ELR (cell line): Measurements from ENCODE around the gene LRGUK.
"Not testable (repeated sequence)": the region's sequence is repeated elsewhere in the genome, so short reads cannot be mapped to it uniquely, and the experiment has no call there.

Source experiments
- DNase-seq: peaks from one replicate; pipeline ENCODE4 v3.0.0-alpha.2; 2015; ENCODE audit warnings: low read depth

The LRGUK gene, protein sequence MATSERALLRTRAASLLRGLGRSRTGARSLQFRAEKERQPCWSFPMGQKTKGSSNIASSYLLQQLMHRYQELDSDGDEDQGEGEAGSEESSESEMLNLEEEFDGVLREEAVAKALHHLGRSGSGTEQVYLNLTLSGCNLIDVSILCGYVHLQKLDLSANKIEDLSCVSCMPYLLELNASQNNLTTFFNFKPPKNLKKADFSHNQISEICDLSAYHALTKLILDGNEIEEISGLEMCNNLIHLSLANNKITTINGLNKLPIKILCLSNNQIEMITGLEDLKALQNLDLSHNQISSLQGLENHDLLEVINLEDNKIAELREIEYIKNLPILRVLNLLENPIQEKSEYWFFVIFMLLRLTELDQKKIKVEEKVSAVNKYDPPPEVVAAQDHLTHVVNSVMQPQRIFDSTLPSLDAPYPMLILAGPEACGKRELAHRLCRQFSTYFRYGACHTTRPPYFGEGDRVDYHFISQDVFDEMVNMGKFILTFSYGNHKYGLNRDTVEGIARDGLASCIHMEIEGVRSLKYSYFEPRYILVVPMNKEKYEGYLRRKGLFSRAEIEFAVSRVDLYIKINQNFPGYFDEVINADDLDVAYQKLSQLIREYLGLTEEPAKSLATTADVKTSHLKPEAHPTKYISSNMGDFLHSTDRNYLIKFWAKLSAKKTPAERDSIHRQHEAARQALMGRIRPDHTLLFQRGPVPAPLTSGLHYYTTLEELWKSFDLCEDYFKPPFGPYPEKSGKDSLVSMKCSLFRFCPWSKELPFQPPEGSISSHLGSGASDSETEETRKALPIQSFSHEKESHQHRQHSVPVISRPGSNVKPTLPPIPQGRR

DNA sequence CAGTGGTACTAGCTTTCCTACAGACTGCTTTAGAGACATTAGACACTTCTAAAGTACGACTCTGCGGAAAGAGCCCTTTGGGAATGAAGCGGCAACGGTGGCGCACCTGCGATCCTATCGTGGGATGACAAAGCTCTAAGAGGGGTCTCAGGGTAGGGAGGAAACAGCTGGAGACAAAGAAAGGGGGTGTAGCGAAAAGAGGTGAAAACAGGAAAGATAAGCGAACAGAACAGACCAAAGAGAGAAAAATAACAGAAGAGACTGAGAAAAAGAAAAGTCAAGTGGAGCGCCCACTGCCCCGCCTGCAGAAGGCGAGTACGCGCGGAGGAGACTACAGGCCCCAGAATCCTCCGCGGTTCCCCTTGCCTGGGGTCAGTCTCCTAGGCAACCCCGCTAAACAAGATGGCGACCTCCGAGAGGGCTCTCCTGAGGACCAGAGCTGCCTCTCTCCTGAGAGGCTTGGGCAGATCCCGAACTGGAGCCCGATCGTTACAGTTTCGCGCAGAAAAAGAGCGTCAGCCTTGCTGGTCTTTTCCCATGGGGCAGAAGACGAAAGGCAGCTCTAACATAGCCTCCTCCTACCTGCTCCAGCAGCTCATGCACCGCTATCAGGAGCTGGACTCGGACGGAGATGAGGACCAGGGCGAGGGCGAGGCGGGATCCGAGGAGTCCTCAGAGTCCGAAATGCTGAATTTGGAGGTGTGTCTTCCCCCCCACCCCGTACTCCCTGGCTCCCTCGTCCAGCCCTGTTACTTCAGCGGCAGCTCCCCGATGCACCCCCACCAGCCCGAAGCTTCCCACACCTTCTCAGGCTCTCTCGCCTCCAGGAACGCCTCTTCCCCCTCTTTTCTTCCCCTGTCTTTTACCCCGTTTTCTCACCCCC lies at the start of gene LRGUK:
Gene LRGUK, plus strand, starts transcription at position 375 of the 883 bp plus-strand sequence. Its CDS starts 28 bp downstream, at position 403.
- peak; percentile 79 for DNase-seq

DNA sequence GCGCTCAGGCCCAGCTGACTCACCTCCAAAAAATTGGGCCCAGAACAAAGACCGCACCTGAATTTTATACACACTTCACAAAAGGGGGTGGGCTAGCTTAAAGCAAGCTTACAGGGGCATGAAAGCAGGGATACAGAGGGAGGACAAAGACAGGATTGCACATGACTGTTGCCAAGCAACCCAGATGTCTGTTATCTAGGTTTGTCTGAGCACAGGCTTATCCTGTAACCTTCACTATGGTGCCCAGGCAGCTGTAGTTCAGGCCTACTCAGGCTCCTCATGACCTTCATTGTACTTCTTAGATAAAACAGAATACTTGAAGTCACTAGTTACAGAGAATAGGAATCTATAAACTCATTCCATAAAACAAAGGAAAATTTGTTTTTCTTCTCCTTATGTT lies 49.6 kb upstream of the LRGUK start:
- DNase-seq = not testable (repeated sequence)

DNA sequence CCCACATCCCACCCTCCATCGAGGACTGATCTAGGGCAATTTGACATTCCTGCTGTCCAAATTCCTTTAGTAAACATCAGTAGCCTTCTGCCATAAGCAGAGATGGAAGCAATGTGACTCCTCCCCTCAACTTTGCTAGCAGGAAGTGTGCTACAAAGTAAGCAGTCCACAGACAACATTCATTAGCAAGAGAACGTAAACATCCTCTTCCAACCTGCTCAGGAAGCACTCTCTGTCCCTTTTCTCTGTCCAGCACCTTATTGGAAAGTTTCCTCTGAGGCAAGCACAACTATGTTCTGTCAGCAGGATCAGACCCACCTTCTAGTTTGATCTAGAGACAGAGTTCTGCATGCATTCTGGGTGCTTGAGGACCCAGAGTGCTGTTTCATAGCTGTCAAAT lies 48.1 kb upstream of the LRGUK start:
- DNase-seq = no peak

DNA sequence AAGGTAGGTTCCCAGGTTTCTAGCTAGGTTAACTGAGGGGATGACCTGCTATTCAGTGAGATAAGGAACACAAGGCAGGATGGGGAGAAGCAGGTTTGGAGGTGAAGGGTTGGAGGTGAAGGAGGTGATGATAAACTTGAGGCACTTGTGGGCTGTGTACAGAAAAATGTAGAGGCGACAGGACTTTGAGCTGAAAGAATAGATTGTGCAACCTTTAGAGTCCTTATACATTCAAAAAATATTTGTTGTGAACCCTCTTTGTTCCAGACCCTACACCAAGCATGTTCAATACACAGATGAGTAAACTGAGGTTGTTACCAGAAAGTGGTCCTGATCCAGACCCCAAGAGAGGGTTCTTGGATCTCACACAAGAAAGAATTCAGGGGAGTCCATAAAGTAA lies 45.4 kb upstream of the LRGUK start:
- no peak for DNase-seq

DNA sequence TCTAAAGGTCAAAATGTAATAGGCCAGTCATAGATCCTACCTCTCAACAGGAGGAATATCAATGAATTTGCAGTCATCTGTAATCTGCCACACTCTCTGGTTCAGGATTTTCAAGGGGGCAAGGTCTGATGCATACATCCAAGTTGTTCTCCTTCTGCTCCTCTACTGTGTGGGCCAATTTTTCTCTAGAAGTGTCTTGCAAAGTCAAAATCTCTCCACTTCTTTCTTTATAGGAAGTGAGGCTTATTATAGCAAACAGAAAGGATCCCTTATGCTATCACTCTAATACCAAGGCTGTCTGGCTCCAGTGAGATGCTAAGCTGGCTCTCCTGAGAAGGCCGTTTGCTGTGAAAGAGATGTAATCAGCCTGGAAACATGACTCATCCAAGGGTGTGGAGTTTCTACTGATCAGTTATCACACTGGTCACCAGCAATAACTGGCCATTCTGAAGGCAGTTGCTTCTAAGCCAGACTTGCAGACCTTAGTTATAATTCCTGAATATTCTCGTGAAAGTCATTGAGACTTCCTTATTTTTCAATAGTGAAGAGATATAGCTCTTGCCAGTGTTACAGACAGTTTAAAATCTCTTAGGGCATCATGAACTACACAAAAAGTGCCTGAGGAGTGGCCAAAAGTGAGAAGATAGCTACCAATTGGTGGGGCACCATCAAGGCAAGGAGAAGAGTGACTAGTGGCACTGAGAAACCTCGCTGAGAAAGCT lies 43.2 kb upstream of the LRGUK start:
- DNase-seq = peak; percentile 58

DNA sequence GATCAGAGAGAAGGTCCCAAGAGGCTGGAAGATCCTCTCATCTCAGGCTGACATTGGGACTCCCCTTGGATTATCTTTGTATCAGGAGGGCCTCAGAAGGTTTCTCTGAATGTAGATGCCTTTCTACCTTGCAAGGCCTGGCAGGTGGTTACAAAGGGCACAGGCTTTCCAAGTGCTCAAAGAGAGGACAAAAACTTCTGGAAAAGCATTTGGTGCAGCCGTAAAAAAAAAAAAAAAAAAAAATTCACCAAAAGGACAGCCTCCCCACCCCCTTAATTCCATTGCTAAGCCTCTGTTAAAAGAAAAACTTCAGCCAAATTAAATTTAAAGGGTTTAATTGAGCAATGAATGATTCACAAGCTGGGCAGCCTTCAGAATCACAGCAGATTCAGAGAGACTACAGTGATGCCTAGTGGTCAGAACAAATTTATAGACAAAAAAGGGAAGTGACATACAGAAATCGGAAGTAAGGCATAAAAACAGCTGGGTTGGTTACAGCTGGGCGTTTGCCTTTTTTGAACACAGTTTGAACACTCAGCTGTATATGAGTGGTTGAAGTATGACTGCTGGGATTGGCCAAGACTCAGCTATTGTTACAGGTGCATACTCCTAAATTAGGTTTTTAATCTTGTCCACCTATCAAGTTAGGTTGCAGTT lies 42.5 kb upstream of the LRGUK start:
- DNase-seq = no peak

DNA sequence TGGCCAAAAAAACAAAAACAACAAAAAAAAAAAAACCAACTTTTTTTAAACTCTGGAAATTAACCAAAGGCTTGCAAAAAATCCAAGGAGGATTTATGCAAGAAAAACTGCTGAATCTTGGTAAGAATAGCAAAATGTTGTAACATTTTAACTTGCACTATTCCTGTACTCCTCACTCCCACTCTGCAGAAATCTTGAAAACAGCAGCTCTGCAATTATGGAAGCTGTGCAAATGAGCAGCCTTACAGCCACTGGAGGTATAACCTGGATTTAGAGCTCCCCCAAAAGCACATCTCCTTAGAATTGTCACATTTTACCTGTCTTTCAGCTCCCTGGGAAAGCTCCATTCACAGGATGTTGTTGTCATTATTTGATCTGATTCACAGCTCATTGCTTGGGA lies 41.8 kb upstream of the LRGUK start:
- DNase-seq = no peak

DNA sequence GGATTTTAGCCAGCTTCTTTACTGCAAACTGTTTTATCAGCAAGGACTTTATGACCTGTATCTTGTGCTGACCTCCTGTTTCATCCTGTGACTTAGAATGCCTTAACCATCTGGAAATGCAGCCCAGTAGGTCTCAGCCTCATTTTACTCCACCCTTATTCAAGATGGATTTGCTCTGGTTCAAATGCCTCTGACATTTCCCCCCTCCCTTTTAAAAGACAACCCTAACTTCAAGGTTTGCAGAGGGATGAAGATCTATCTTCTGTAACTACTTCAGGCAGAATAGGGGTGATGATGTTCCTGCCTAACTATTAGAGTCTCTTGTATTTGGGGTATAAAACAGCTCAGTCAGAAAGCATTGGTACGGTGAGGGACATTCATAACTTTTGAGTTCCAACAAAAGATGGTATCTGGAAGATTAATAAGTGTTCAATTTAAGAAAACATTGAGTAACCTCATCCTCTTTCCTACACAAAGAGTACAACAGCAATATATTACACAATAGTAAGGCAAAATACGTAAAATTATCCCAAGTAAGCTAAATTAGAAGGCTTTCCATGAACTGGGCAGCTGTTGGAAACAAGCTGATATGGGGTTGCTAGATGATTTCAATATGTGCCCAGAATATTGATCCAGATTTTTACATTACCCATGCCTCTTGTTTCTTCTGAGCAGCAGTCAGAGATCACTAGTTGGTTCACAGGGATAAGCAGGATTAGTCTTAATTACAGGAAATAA lies 40.0 kb upstream of the LRGUK start:
- DNase-seq = no peak

DNA sequence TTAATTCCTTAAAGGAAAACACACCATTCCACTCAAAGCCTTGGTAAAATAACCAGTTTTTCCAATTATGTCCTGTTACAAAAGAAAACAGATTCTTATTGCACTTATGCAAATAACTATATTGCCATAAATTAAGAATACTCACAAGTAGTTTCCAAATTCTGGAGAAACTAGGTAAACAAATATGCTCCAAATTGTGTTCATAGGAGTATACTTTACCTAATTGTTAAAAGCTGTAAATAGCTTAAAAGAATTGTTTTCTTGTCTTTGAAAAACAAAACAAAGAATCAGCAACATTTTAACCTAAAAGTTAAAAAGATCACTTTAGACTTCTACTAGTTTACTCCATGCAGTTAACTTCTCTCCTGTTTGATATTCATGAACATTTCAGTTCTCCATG lies 38.9 kb upstream of the LRGUK start:
- no peak for DNase-seq

DNA sequence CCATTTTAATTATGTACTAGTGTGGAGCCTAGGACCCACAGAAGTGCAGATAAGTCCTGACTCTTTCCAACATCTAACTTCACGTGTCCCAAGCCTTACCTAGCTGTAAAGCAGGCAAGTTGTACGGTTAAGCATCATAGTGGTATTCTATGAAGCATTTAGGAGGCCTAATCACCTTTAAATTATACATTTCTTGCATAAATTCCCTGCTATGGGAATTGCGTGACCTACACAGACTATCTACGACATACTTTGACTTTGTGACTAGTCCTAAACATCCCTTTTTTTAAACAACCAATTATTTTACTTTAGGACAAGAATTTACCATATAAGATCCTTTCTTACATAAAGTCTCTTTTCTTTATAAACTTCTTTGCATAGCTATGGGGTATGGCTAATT lies 37.7 kb upstream of the LRGUK start:
- DNase-seq = peak; percentile 16

DNA sequence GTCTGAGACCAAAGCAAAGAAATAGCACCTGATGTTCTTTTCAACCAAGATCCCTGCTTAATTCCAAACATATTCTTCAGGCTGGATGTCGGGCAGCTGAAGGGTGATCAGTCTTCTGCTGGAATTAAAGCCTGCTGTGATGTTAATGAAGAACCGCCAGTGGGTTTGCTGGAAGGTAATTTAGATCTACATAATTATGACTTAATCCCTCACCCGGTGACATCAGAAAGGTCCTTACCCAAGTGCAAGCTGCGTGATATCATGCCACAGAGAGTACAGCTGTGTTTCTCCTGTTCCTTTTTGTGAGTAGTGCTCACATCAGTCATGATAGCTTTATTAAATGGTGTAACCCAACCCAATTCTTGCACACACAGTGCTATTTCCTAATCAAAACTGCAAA lies 29.1 kb upstream of the LRGUK start:
- no peak for DNase-seq

DNA sequence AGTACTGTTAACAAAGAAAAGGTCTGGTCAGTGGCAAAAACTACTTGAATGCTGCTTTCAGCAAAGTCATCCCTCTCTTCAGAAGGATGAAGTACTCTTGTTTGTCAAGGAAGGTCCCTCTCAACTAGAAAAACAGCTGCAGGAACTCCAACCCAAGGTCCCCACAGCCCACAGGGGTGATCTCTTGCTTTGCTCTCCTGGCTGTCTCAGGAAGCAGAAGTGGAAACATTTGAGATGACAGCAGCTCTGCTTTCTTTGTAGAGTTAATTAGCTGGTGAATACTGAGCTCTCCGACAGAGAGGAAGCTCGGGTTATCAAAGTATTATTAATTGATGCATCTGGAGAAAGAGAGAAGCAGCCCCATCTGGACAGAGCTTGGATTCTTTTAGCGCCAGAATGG lies 25.4 kb upstream of the LRGUK start:
- no peak for DNase-seq

DNA sequence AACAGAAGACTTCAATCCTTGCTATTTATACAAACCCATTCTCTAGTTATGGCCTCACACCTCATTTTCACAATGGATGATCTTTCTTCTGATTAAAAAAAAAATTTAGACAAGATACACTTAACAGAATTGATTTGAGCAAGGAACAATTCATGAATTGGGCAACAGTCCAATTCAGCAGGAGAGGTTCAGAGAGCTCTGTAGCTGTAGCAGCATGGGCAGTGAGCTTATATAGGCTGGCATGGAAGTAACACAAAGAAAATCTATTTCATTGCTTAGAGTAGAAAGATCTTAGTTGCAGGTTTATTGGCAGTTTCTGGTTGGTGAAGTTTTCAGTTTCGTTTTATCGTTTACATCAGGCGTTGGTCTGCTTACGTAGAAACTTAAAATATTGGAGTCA lies 23.0 kb upstream of the LRGUK start:
- DNase-seq = no peak

DNA sequence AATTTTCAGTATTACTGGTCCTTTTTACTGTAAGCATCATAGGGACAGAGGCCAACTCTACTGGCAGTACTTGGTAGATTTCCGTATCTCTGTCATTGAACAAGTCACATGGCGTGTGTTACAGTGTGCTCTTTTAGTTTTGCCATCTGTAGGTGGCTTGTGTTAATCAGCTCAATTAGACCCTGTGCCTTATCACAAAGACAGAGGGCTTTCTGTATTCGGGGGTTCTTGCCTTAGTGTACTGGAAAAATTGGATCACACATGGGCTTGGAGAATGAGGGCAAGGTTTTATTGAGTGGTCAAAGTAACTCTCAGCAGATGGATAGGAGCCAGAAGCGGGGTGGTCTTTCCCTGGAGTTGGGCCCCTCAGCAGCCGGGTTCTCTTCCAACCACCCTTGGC lies 21.3 kb upstream of the LRGUK start:
- DNase-seq = no peak

DNA sequence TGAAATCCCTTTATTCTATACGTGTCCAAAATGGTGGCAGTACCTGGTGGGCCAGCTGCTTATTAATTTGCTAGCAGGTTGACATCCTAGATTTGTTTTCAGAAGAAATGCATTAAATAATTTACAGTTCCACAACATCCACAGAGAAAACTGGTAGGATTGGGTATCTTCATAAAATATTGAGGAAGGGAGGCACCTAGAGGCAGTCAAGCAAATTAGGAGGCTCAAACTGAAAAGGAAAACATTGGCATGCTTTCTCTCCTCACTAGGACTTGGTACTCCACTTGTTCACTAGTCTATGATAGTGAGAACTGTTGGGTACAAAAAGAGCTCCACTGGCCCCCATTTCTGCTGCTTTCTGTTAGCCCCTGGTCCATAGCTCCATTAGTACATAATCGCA lies 18.3 kb upstream of the LRGUK start:
- DNase-seq = no peak

DNA sequence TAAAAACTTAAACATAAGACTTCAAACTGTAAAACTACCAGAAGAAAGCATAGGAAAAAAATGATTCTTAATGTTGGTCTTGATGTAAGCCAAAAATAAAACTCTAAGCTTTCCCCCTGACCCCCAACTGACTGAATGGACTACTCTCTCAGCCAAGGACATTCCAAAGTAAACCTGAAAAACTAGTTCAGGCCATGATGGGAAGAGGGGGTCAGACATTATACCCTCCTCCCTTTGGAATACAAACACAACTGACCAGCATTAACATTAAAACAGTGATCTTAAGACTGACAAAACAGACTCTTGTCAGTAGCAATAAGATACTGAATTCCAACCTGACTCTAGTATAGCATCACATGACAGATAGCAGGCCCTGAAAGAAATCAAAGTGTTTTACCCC lies 13.5 kb upstream of the LRGUK start:
- no peak for DNase-seq

DNA sequence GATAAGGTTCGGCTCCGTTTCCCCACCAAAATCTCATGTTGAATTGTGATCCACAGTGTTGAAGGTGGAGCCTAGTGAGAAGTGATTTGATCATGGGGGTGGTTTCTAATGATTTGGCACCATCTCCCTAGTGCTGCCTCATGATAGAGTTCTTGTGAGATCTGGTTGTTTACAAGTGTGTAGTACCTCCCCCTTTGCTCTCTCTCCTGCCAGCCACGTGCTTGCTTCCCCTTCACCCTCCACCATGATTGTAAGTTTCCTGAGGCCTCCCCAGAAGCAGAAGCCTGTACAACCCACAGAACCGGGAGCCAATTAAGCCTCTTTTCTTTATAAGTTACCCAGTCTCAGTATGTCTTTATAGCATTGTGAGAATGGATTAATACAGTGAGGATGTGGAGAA lies 12.1 kb upstream of the LRGUK start:
- no peak for DNase-seq

DNA sequence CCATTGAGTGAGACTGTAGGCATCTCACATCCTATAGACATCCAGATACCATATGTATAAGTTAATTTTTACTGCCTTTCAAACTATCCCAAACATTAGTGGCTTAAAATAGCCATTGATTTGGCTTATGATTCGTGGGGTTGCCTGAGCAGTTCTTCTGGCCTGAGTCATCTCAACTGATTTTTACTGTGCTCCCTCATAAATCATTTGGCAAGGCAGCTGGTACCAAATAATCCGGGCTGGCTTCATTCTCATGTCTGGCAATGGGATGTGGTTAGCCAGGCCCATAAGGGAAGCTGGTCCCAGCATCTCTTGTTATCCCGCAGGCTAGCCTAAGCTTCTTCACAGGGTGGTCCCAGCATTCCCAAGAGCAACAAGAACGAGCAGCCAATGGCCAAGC lies 6.7 kb upstream of the LRGUK start:
- DNase-seq = no peak

DNA sequence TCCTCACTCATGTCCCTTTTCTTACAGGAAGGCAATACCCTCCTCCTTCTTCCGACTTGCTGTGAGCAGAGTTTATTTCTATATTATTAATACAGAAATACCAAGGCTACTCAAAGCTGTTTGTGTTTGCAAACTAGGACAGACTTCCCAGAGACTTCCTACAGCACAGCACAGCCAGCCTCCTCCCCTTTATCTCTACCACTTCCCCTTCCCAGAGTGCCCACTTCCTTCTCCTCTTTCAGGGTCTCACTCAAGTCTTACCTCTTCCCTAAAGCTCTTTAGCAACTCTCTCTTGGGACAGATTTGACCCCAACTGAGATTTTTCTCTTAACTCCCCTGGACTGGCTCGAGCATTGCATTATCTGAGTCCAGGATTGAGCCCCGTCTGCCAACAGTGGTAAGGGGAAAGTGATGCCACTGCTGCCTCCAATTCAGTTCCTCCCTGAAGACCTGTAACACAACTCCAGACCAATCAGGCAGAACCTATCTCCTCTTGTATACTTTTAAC lies 5.5 kb upstream of the LRGUK start:
- DNase-seq = no peak

DNA sequence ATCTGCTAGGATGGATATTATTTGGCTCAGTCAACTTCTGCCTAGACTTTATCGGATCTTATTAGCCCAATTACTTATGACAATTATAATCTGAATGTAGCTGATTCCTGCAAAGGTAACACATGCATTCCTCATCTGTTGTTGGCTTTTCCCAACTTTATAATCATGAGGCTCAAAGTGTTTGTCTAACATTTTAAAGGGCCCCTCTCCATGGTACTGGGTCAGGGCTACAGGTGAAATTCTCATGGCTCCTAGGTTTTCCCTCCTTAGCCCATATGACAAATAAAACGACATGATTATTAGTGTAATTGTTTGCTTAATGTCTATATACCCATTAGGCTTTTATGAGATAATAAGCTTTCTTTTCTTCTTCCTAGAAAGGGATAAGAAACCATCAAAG lies 4.2 kb upstream of the LRGUK start:
- DNase-seq = no peak
